Measurements from ENCODE around the gene DOCK2.

Gene DOCK2

GRCh38 chr5:169913479-169913878, 276.4 kb downstream of the DOCK2 start:
- DNase-seq, result no peak

GRCh38 chr5:169914766-169915165, 277.7 kb downstream of the DOCK2 start:
- no peak for DNase-seq

GRCh38 chr5:169917500-169917899, 280.4 kb downstream of the DOCK2 start:
- no peak for DNase-seq

- no peak for DNase-seq
Measured at GRCh38 chr5:169918228-169918627, 281.2 kb downstream of the DOCK2 start.

GRCh38 chr5:169920474-169920873, 283.4 kb downstream of the DOCK2 start:
- DNase-seq, result no peak

GRCh38 chr5:169921384-169921783, 284.3 kb downstream of the DOCK2 start:
- no peak for DNase-seq

GRCh38 chr5:169921949-169922348, 284.9 kb downstream of the DOCK2 start:
- no peak for DNase-seq

- no peak for DNase-seq
Measured at GRCh38 chr5:169922474-169922873, 285.4 kb downstream of the DOCK2 start.

- no peak for DNase-seq
Measured at GRCh38 chr5:169923988-169924387, 286.9 kb downstream of the DOCK2 start.

GRCh38 chr5:169933127-169933526, 296.1 kb downstream of the DOCK2 start:
- DNase-seq, result no peak

- no peak for DNase-seq
Measured at GRCh38 chr5:169933616-169934015, 296.5 kb downstream of the DOCK2 start.

GRCh38 chr5:169934990-169935389, 297.9 kb downstream of the DOCK2 start:
- no peak for DNase-seq

GRCh38 chr5:169935762-169936161, 298.7 kb downstream of the DOCK2 start:
- DNase-seq, result no peak

GRCh38 chr5:169938439-169938838, 301.4 kb downstream of the DOCK2 start:
- no peak for DNase-seq

- no peak for DNase-seq
Measured at GRCh38 chr5:169939731-169940130, 302.7 kb downstream of the DOCK2 start.

GRCh38 chr5:169941542-169941941, 304.5 kb downstream of the DOCK2 start:
- no peak for DNase-seq

- DNase-seq, result no peak
Measured at GRCh38 chr5:169942181-169942580, 305.1 kb downstream of the DOCK2 start.

- no peak for DNase-seq
Measured at GRCh38 chr5:169943026-169943425, 306.0 kb downstream of the DOCK2 start.

GRCh38 chr5:169944115-169944514, 307.0 kb downstream of the DOCK2 start:
- no peak for DNase-seq

- DNase-seq, result no peak
Measured at GRCh38 chr5:169944922-169945680, 308.0 kb downstream of the DOCK2 start.

- DNase-seq, result no peak
Measured at GRCh38 chr5:169945831-169946261, 308.8 kb downstream of the DOCK2 start.

- DNase-seq, result no peak
Measured at GRCh38 chr5:169946743-169947295, 309.7 kb downstream of the DOCK2 start.

GRCh38 chr5:169950333-169950732, 313.3 kb downstream of the DOCK2 start:
- DNase-seq, result no peak

GRCh38 chr5:169953196-169953595, 316.1 kb downstream of the DOCK2 start:
- peak in 1 of 2 donors; percentile 57 for DNase-seq

GRCh38 chr5:169954786-169955185, 317.7 kb downstream of the DOCK2 start:
- no peak for DNase-seq
